HepG2 (cell line): ENCODE results near the gene STPG4. TPM values are rescaled to one million over a fixed set of nuclear protein-coding genes. Genes with fewer than 3 reads are reported as not detected.

Experiments
- ATAC-seq: fragments of 200-7000 bp; cut with Tn5 transposase; 3 replicates; pipeline ENCODE4 v1.9.1; 2020; ENCODE audit warnings: mild to moderate bottlenecking, moderate library complexity
- BruUV-seq: library from RNA; stranded (reverse); fragments of 400-500 nt; replicated peaks from 2 replicates; lab custom pipeline; 2021; lab: Mats Ljungman, UMichigan
- CTCF ChIA-PET: fragments of 300-600 bp; formaldehyde crosslinking; extraction: SDS; loops from one replicate; lab custom pipeline; 2021; ENCODE audit warnings: low total read pairs, inconsistent platforms, low intra/inter-chr PET ratio; lab: Yijun Ruan, JAX
- POLR2A ChIA-PET: fragments of 350-600 bp; sonication (Branson Sonifier 250); formaldehyde crosslinking; loops from one replicate; lab custom pipeline; 2020; ENCODE audit warnings: antibody characterized with exemption, inconsistent platforms; lab: Yijun Ruan, JAX
- DNase-seq: peaks from one replicate; pipeline ENCODE4 v3.0.0-alpha.2; 2015; ENCODE audit warnings: low spot score
- FAIRE-seq: peaks from 3 replicates; lab custom pipeline; 2011; peaks lifted over from hg19 to GRCh38; lab: Jason Lieb, UNC
- H2AFZ ChIP-seq: one replicate; pipeline ENCODE4 v1.6.1; 2011; ENCODE audit warnings: low read length, inconsistent platforms
- H3K27ac ChIP-seq: fragments of 300-600 bp; 3 replicates; pipeline ENCODE4 v1.8.0; 2011; ENCODE audit warnings: mixed run types, mild to moderate bottlenecking, mixed read lengths, low read length, inconsistent platforms; ENCODE audit not compliant: insufficient read depth; ENCODE audit errors: extremely low read length
- H3K27me3 ChIP-seq, 2 experiments: fragments of 200-600 bp in 1 of 2; 2 replicates in 1 of 2; 3 replicates in 1 of 2; pipeline versions ENCODE4 v1.6.0 to v1.8.0; 2011; ENCODE audit warnings: low read length in 2 of 2, mild to moderate bottlenecking in 2 of 2, moderate library complexity in 2 of 2, inconsistent platforms in 1 of 2; ENCODE audit not compliant: insufficient read depth in 2 of 2, control insufficient read depth in 1 of 2
- H3K36me3 ChIP-seq, 2 experiments: fragments of 200-600 bp in 1 of 2; replicated peaks in 1 of 2; 2 replicates in 1 of 2; 3 replicates in 1 of 2; pipeline versions ENCODE4 v1.5.1 to v1.8.0; 2011; ENCODE audit warnings: low read length in 2 of 2, inconsistent platforms in 1 of 2; ENCODE audit not compliant: insufficient read depth in 2 of 2, control insufficient read depth in 1 of 2
- H3K4me1 ChIP-seq: 2 replicates; pipeline ENCODE4 v1.5.1; 2012; ENCODE audit warnings: low read length, inconsistent platforms; ENCODE audit not compliant: insufficient read depth
- H3K4me2 ChIP-seq: 2 replicates; pipeline ENCODE4 v1.6.0; 2011; ENCODE audit warnings: low read depth, low read length, inconsistent platforms
- H3K4me3 ChIP-seq, 3 experiments: fragments of 200-600 bp in 1 of 3; sonication (generic), shearing (Covaris generic) in 1 of 3; replicated peaks in 1 of 3; 2 replicates each; pipeline ENCODE4 v1.5.1; 2011 to 2016; ENCODE audit warnings: low read length in 3 of 3, inconsistent platforms in 2 of 3, low read depth in 2 of 3, mild to moderate bottlenecking in 2 of 3, control low read depth in 1 of 3, mixed read lengths in 1 of 3; ENCODE audit not compliant: insufficient read depth in 1 of 3
- H3K79me2 ChIP-seq: one replicate; pipeline ENCODE4 v1.6.1; 2011; ENCODE audit warnings: low read length, inconsistent platforms; ENCODE audit not compliant: insufficient read depth
- H3K9ac ChIP-seq: 2 replicates; pipeline ENCODE4 v1.6.0; 2011; ENCODE audit warnings: mild to moderate bottlenecking, low read depth, low read length, inconsistent platforms; ENCODE audit not compliant: insufficient read depth
- H3K9me3 ChIP-seq: 2 replicates; pipeline ENCODE4 v1.5.1; 2012; ENCODE audit warnings: mild to moderate bottlenecking, low read length
- H4K20me1 ChIP-seq: 2 replicates; pipeline ENCODE4 v1.6.0; 2011; ENCODE audit warnings: inconsistent platforms, mild to moderate bottlenecking, low read length, moderate library complexity; ENCODE audit not compliant: insufficient read depth
- ATF7-NPFF ChIP-seq: sonication (generic); formaldehyde crosslinking; IDR thresholded peaks from 2 replicates; pipeline ENCODE4 v1.8.1; 2023; ENCODE audit warnings: mild to moderate bottlenecking, low read depth, missing genetic modification reagents, moderate library complexity
- ATM ChIP-seq: fragments of 450-650 bp; IDR thresholded peaks from 2 replicates; pipeline ENCODE4 v1.7.1; 2017; ENCODE audit warnings: mild to moderate bottlenecking, borderline replicate concordance
- CCDC6 ChIP-seq: sonication (generic); formaldehyde crosslinking; IDR thresholded peaks from 2 replicates; pipeline ENCODE4 v1.8.1; 2022; ENCODE audit warnings: mild to moderate bottlenecking, missing genetic modification reagents, moderate library complexity
- ELF4 ChIP-seq: sonication (generic); formaldehyde crosslinking; IDR thresholded peaks from 2 replicates; pipeline ENCODE4 v1.5.0; 2020; ENCODE audit warnings: missing genetic modification reagents, mild to moderate bottlenecking, moderate library complexity, borderline replicate concordance
- HNF1B ChIP-seq: sonication (generic); formaldehyde crosslinking; IDR thresholded peaks from 2 replicates; pipeline ENCODE4 v1.5.1; 2020; ENCODE audit warnings: mild to moderate bottlenecking, moderate library complexity, missing genetic modification reagents
- NFIB ChIP-seq: sonication (generic); formaldehyde crosslinking; IDR thresholded peaks from 2 replicates; pipeline ENCODE4 v1.9.0; 2021; ENCODE audit warnings: missing genetic modification reagents, mild to moderate bottlenecking, borderline replicate concordance
- PAWR ChIP-seq: sonication (generic); formaldehyde crosslinking; IDR thresholded peaks from 2 replicates; pipeline ENCODE4 v1.4.0; 2020; ENCODE audit warnings: missing genetic modification reagents, mild to moderate bottlenecking, borderline replicate concordance
- SP4 ChIP-seq: sonication (generic); formaldehyde crosslinking; IDR thresholded peaks from 2 replicates; pipeline ENCODE4 v1.8.1; 2023; ENCODE audit warnings: mild to moderate bottlenecking, missing genetic modification reagents
- ZNF605 ChIP-seq: sonication (generic); formaldehyde crosslinking; IDR thresholded peaks from 2 replicates; pipeline ENCODE4 v1.8.0; 2022; ENCODE audit warnings: mild to moderate bottlenecking, missing genetic modification reagents
- ZNF607 ChIP-seq: sonication (generic); formaldehyde crosslinking; IDR thresholded peaks from 2 replicates; pipeline ENCODE4 v1.5.1; 2020; ENCODE audit warnings: missing genetic modification reagents, mild to moderate bottlenecking, borderline replicate concordance
- ZNF724P ChIP-seq: sonication (generic); formaldehyde crosslinking; IDR thresholded peaks from 2 replicates; pipeline ENCODE4 v1.8.0; 2022; ENCODE audit warnings: missing genetic modification reagents, borderline replicate concordance
- WGBS: methylation state at CpG from one replicate; pipeline ENCODE4 v1.1.6; 2017; ENCODE audit warnings: low lambda C conversion rate; 5-methylcytosine and 5-hydroxymethylcytosine counted together
- in situ Hi-C: cut with HindIII; loops from 2 replicates; pipeline ENCODE4 v1.10.0; 2017; ENCODE audit warnings: low pct_unique_long_range_greater_than_20kb; ENCODE audit not compliant: extremely low pct_ligation_motif_present
- intact Hi-C: fragments of 100-400 bp; cut with micrococcal nuclease; formaldehyde crosslinking; loops from one replicate; pipeline ENCODE4 v1.10.0; 2022; ENCODE audit not compliant: unreplicated experiment
- polyA plus RNA-seq, 8 experiments: library from polyadenylated mRNA; depleted of rRNA in 3 of 8; stranded (reverse) in 7 of 8; unstranded in 1 of 8; fragments of >200 nt; fragmentation: Illumina TruSeq in 4 of 8; extraction: Trizol in 4 of 8; gene quantifications; 2 replicates each; pipeline versions ENCODE4 v1.2.1 to v1.2.3, GENCODE V29; 2011 to 2016; ENCODE audit warnings: low read depth in 4 of 8, missing spikeins in 1 of 8, mixed read lengths in 1 of 8; ENCODE audit not compliant: insufficient read depth in 1 of 8
- total RNA-seq, 5 experiments: library from RNA; depleted of rRNA; stranded (reverse); fragments of >200 nt; fragmentation: Illumina TruSeq; extraction: Trizol; gene quantifications; 2 replicates each; pipeline ENCODE4 v1.2.3, GENCODE V29; 2016; ENCODE audit warnings: low read depth in 1 of 5
- TF ChIP-seq, protein P1 (sequence below): sonication (generic); formaldehyde crosslinking; IDR thresholded peaks from 2 replicates; pipeline ENCODE4 v1.4.0; 2020; ENCODE audit warnings: mild to moderate bottlenecking, missing genetic modification reagents, borderline replicate concordance

Gene STPG4
- total and polyA plus RNA-seq, 2 of the 13 experiments (the other 11 are each of a cell fraction or from before 2014, with no cell fraction given) = 0.11 to 0.15 TPM

- no peak for ATAC-seq
- H4K20me1 ChIP-seq = no peaks in the 10 kb centered on the region
- intact Hi-C loops = no loop called here
- peak overlapping the region; percentile 51 for H3K4me2 ChIP-seq
- CTCF ChIA-PET = no interaction called here
- peak overlapping the region; percentile 93 for H3K27ac ChIP-seq
- POLR2A ChIA-PET = interaction anchor here (1.0 to 8.1 kb wide), 11 partner anchors 10 to 103 kb away, joined by 3 to 134 read pairs (median 5); no protein-coding TSS in a partner anchor
- H3K36me3 ChIP-seq = peaks cover 2 to 6% of the 10 kb centered on the region in 2 experiments; a peak in 2 of 5 replicates
- no peak for FAIRE-seq
- no peaks in the 10 kb centered on the region for H3K79me2 ChIP-seq
- DNase-seq = no peak
- peak overlapping the region in 1 of 3 experiments; percentile 37; a peak in 2 of 6 replicates for H3K4me3 ChIP-seq
- peaks cover 86% of the 10 kb centered on the region for H3K4me1 ChIP-seq
- peak overlapping the region; percentile 72 for H3K9ac ChIP-seq
- H3K27me3 ChIP-seq = no peaks in the 10 kb centered on the region
- no TSS peak for BruUV-seq
- WGBS = 94% methylated on average over 6 of the region's 6 CpGs
- no peaks in the 10 kb centered on the region for H3K9me3 ChIP-seq
- in situ Hi-C loops = no loop called here
- TF ChIP-seq ZNF724P (CRISPR knock-in tag) = peak; percentile 79
- TF ChIP-seq ATF7-NPFF = 0 out of 2 replicates have a peak, but pooled peaks have one; percentile 57
- TF ChIP-seq, protein P1, sequence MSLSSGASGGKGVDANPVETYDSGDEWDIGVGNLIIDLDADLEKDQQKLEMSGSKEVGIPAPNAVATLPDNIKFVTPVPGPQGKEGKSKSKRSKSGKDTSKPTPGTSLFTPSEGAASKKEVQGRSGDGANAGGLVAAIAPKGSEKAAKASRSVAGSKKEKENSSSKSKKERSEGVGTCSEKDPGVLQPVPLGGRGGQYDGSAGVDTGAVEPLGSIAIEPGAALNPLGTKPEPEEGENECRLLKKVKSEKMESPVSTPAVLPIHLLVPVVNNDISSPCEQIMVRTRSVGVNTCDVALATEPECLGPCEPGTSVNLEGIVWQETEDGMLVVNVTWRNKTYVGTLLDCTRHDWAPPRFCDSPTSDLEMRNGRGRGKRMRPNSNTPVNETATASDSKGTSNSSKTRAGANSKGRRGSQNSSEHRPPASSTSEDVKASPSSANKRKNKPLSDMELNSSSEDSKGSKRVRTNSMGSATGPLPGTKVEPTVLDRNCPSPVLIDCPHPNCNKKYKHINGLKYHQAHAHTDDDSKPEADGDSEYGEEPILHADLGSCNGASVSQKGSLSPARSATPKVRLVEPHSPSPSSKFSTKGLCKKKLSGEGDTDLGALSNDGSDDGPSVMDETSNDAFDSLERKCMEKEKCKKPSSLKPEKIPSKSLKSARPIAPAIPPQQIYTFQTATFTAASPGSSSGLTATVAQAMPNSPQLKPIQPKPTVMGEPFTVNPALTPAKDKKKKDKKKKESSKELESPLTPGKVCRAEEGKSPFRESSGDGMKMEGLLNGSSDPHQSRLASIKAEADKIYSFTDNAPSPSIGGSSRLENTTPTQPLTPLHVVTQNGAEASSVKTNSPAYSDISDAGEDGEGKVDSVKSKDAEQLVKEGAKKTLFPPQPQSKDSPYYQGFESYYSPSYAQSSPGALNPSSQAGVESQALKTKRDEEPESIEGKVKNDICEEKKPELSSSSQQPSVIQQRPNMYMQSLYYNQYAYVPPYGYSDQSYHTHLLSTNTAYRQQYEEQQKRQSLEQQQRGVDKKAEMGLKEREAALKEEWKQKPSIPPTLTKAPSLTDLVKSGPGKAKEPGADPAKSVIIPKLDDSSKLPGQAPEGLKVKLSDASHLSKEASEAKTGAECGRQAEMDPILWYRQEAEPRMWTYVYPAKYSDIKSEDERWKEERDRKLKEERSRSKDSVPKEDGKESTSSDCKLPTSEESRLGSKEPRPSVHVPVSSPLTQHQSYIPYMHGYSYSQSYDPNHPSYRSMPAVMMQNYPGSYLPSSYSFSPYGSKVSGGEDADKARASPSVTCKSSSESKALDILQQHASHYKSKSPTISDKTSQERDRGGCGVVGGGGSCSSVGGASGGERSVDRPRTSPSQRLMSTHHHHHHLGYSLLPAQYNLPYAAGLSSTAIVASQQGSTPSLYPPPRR = no peak
- 0 out of 2 replicates have a peak, but pooled peaks have one; percentile 37 for TF ChIP-seq ZNF605 (CRISPR knock-in tag)
- 0 out of 2 replicates have a peak, but pooled peaks have one; percentile 20 for TF ChIP-seq SP4 (CRISPR knock-in tag)
- no peak for TF ChIP-seq ATM
- TF ChIP-seq ELF4 (CRISPR knock-in tag) = no peak
- 0 out of 2 replicates have a peak, but pooled peaks have one; percentile 4 for TF ChIP-seq CCDC6 (CRISPR knock-in tag)
- TF ChIP-seq HNF1B = 0 out of 2 replicates have a peak, but pooled peaks have one; percentile 20
- 0 out of 2 replicates have a peak, but pooled peaks have one; percentile 33 for TF ChIP-seq ZNF607 (CRISPR knock-in tag)
- peak; percentile 89 for TF ChIP-seq NFIB (CRISPR knock-in tag)
- no peak for TF ChIP-seq PAWR (CRISPR knock-in tag)
- TF ChIP-seq, all 625 proteins: peak for 8
- no peak overlapping the region for H2AFZ ChIP-seq
Observed at GRCh38 chr2:47068981-47069627, 86.0 kb downstream of the STPG4 start.
